IPS DF 4.7 (cell line): ENCODE data around the gene ACVR1B.

Experiments
- DNase-seq: peaks from one replicate; pipeline ENCODE4 v3.0.0-alpha.2; 2013; ENCODE audit warnings: low spot score; ENCODE audit errors: extremely low read depth

The ACVR1B gene

DNA sequence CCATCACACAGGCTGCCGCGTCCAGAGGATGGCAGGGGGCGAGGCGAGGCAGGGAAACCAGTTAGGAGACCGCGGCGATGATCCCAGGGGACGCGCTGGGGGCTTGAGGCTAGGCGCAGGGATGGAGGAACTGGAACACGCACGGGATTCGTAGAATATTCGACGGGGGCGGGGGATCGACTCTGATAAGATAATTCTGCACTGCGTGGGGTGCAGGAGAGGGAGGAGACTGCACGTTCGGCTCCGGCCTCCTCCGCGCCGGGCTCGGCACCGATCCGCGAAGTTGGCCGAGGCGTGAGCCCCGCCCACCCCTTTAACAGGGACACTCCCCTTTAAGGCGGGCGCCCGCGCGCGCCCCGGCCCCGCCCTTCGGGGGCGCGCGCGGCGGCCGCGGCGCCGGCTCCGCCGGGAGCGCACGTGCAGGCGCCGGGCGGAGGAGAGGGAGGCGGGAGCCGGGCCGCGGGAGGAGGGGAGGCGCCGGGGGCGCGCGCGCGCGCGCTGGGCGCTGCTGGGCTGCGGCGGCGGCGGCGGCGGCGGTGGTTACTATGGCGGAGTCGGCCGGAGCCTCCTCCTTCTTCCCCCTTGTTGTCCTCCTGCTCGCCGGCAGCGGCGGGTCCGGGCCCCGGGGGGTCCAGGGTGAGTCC is at the start of gene ACVR1B:
Gene ACVR1B (plus strand): TSS at position 501 of the 644 bp plus-strand sequence. CDS start 45 bp downstream, at position 546.
- DNase-seq: no peak

DNA sequence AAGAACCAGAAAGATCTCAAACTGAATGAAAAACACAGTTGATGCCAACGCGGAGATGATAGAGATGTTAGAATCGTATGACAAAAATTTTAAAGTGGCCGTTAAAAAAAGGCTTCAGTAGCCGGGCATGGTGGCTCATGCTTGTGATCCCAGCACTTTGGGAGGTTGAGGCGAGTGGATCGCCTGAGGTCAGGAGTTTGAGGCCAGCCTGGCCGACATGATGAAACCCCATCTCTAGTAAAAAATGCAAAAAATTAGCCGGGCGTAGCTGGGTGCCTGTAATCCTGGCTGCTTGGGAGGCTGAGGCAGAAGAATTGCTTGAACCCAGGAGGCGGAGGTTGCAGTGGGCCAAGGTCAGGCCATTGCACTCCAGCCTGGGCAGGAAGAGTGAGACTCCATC is 49.6 kb upstream of the ACVR1B start:
- no peak for DNase-seq

DNA sequence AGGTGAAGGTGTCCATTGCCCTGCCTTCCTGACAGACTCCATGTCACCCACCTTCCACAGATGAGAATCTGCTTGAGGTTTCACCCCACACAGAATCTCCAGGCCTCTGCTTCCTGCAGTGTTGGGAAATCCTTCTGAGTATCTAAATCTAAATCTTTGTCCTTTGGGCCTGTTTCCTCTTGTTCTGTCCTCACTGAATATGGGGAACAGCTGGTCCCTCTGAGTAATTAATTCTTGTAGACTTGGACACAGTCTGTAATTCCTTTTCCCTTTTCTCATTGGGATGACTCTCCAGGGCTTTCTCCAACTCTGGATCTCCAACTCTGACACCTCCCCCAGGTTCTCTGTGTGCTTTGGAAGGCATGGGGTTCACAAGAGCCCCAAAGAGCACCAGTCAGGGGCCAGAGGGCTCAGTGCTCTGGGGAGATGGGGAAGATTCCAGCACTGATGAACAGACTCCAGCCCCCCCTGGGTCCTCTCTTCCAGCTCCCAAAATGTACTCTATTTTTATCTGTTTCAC is 46.5 kb upstream of the ACVR1B start:
- no peak for DNase-seq

DNA sequence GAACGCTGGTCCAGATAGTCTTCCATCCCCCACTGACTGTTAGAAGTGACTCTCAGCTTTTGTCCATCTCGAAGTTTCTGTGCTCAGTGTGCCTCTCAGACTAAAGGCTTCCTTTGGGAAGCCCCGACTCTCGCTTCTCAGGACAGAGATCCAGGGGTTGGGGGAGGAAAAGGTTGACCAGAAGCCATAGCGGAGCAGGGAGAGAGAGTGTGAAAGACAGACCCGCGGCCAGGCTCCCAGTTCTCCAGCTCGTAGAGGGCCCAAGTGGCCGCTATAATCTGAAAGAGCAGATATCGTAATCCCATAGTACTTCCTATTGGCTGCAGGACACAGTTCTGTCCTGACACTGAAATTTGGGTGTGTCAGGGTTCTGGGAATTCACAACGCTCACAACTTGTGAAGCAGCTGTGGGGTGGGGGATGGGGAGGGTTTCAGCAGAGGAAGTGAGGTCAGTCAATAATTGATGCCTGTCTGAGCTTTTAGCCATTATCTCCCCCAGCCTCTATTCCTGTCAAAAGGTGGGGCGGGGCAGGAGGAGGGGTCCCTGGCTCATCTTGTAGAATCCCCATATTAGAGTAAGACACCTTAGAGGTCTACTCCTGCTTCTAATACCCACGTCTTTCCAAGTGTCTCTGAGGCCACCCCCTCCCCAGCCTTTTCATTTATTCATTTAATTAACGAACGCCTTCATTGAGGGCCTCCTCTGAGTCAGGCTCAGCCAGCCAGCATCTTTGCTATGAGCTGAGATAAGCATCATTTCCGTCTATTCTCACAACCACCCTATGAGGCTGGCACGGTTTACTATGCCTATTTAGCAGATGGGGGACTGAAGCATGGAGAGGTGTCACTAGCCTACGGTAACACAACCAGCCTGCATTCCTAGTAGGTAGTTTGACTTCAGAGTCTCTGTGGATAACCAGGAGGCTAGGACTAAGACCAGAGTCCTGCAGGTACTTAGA is 45.7 kb upstream of the ACVR1B start:
- no peak for DNase-seq

DNA sequence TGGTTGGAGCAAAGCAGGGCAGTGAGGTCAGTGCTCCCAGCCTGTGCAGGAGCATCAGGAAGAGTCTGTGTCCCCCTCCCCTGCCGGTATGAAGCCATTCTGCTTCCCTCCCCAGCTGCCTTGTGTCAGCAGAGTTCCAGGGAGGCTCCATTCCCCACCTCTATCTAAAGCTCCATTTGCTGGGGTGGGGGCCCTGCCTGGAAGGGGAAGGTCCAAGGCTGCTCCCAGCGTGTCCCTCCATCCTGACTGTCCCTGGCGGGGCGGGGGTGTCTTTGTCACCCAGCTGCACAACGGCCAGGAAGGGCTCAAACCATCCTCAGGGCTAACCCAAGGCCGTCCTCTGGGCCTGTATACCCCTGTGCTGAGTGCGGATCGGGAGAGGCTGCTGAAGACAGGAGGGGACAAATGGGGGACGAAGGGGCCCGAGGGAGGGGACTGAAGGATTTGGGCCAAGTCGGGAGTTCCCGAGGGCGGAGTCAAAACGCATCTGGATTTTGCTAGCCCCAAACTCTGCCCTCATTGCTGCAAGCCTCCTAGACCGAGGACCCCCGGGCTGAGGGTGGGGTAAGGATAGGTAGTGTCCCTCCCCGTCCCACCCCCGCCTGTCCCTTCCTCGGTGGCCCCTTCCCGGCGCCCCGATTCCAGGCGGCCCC is 44.9 kb upstream of the ACVR1B start:
- DNase-seq: no peak

DNA sequence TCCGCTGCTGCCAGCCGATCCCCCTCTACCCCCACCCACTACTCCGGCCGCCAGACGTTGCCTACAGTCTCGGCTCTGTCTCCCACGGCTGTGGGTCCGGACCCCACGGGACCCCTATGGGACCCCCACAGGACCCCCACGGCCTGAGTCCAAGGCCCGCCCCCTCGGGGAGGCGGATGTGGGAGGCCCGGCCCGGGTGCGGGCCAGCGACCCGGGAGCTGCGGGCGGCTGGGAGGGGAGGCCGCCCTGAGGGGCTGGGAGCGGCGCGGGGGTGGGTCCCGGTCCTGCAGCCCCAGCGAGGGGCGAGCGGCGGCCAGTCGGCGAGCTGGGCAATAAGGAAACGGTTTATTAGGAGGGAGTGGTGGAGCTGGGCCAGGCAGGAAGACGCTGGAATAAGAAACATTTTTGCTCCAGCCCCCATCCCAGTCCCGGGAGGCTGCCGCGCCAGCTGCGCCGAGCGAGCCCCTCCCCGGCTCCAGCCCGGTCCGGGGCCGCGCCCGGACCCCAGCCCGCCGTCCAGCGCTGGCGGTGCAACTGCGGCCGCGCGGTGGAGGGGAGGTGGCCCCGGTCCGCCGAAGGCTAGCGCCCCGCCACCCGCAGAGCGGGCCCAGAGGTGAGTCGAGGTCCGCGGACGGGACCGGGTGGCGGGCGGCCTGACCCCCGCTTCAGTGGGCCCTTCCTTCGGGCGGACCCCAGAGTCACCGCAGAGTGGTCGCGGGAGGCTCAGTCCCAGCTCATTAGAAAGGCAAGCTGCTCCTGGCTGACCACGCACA is 44.2 kb upstream of the ACVR1B start, which contains the start of gene ACVRL1:
Gene ACVRL1 (plus strand): TSS at position 422 of the 773 bp plus-strand sequence. CDS start 4,971 bp downstream, outside the sequence.
- DNase-seq: no peak

DNA sequence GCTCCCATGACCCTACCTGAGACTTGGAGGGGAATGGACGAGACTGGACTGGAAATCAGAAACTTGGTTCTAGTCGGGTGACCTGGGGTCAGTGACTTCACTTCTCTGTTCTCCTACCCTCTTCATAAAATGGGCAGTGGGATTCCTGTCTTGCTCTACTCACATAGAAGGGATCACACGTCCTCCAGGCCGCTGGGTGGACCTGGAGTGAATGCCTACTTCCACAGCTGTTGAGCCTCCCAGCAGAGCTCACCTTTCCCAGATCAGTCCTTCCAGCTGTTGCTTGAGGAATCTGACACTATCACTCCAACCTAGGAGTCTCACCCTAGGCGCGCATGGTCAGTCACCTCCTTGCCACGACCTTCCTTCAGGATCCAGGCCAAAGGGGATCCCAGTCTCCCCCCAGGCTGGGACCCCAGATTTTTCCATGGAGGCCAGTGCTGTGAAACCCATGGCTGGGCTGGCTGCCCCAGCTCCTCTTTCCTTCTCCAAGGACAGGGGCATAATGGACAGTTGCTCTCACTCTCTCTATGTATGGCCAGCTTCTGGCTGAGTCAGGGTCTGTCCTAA is 43.6 kb upstream of the ACVR1B start:
- no peak for DNase-seq

DNA sequence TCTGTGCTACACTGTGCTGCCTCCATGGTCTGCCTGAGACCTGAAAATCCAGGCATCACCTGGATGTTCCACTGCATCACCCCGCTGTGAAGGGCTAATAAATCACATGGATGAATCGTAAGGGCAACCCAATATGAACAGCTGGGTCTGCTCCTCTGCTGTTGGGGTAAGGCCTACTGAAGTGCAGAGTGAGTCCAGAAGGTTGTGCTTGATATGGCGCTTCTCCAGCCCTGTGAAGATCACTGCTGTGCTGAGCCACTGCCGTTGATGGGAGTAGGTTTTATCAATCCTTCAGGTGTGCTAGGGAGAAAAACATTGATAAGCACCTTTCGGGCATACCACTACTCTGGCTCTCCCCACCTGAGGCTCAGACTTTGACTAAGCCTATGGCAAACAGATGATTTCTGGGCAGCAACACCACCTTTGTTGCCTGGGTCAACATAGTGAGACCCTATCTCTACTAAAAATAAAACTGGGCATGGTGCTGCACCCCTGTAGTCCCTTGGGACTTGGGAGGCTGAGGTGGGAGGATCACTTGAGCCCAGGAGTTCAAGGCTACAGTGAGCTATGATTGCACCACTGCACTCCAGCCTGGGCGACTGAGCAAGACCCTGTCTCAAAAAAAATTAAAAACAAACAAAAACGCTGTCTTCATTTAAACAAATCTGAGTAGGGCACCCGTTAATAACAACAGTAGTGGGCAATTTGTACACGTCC is 42.5 kb upstream of the ACVR1B start:
- no peak for DNase-seq

DNA sequence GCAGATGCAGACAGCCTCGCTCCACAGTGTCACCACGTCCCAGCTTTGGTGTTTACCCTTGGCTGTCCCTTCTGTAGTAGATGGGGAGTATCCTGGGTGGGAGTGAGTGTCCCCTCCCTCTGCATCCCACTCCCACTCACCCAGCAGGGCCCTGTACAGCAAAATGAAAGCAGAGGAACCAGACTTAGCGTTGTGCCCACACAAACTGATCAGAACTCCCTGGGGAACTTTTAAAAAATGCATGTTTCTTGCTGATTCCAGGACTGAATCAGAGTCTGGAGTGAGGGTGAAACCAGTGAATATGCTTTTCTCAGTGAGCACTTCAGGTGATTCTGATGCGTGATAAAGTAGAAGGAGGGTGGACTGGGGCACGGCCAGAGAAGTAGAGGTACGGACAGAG is 41.3 kb upstream of the ACVR1B start:
- no peak for DNase-seq

DNA sequence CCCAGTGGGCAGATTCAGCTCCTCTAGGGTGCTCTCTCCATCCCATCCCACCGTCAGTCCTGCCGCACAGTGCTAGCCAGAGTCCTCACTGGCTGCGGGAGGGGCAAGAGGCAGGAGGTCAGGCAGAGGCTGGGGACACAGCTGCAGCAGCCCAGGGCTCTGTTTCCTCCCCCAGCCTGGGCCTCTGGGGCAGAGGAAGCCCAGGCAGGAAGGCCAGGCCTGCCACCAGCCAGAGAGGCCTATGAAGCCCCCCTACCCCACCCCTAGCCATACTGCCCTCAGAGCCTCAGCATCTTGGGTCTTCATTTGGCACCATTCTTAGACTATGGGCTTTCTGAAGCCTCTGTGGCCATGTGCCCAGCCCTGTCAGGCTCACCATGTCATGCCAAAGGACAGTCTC is 40.8 kb upstream of the ACVR1B start:
- no peak for DNase-seq

DNA sequence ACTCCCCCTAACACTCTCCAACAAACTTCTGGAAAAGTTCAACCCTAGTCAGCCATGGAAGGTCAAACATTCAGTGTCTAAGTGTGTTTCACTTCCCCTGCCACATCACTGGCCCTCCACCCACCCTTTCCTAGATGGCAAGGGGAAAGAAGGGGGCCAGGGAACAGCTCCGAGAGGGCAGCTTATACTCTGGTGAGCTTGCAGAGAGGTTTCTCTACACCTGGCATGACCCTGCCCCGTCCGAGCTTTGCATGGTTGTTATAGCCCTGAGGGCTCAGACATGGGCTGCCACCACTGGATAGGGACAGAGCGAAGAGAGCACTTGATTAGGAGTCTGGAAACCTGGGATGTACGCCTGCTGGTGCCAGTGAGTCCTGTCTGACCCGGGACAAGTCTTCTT is 40.2 kb upstream of the ACVR1B start:
- DNase-seq: no peak

DNA sequence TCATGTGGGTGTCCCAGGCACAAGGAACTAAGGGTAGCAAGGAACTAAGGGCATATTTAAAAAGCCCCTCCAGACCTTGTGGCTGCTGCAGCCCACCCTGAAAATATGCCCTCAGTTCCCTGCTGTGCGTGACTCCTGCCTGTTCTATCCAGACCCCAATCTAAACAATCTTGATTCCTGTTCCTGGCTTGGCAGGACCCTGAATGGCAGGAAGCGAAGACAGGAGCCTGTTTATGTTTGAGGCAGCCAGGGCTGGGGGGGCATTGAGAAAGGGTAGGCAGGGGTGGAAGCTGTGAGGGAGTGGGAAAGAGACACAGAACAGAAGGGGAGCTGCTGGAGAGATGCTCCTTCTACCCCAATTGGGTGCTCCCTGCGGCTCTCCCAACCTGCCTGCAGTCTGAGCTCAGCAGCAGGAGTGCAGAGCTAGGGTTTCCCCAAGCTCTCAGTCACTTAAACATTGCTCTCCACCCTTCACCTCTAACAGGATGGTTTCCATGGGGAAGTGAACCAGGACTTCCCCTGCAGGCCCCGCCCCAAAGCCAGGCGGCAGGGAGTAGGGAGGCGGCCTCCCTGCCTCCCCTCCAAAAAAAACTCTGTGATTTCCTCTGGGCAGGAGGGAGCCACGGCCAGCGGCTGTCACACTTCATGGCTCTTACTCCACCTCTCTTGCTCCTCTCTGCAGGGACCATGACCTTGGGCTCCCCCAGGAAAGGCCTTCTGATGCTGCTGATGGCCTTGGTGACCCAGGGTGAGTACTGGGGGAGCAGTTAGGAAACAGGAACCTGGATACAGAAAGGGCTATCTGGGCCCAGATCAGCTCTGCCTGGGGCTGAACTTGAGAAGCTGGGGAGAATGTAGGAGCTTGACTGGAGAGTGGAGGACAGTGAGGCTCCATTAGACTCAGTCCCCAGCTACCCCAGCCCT is 39.4 kb upstream of the ACVR1B start:
- no peak for DNase-seq

DNA sequence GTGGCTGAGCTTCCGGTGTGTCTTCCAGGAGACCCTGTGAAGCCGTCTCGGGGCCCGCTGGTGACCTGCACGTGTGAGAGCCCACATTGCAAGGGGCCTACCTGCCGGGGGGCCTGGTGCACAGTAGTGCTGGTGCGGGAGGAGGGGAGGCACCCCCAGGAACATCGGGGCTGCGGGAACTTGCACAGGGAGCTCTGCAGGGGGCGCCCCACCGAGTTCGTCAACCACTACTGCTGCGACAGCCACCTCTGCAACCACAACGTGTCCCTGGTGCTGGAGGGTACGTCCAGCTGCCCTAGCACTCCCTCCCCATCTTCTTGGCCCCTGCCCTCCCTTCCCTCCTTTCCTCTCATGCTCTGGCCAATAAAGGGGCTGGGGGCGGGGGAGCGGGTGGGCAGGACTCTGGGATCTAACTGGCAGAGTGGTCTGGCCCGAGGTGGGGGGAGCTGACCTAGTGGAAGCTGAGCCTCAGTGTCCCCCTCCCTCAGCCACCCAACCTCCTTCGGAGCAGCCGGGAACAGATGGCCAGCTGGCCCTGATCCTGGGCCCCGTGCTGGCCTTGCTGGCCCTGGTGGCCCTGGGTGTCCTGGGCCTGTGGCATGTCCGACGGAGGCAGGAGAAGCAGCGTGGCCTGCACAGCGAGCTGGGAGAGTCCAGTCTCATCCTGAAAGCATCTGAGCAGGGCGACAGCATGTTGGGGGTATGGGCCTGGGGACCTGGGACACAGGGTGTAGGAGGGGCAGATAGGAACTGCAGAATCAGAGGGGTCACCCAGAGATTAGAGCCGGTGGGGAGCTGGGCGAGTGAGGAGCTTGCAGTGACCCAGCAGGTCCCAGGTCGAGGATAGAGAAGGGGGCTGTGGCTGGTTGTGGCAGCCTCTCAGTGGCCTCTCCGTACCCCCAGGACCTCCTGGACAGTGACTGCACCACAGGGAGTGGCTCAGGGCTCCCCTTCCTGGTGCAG is 38.1 kb upstream of the ACVR1B start:
- DNase-seq: no peak

DNA sequence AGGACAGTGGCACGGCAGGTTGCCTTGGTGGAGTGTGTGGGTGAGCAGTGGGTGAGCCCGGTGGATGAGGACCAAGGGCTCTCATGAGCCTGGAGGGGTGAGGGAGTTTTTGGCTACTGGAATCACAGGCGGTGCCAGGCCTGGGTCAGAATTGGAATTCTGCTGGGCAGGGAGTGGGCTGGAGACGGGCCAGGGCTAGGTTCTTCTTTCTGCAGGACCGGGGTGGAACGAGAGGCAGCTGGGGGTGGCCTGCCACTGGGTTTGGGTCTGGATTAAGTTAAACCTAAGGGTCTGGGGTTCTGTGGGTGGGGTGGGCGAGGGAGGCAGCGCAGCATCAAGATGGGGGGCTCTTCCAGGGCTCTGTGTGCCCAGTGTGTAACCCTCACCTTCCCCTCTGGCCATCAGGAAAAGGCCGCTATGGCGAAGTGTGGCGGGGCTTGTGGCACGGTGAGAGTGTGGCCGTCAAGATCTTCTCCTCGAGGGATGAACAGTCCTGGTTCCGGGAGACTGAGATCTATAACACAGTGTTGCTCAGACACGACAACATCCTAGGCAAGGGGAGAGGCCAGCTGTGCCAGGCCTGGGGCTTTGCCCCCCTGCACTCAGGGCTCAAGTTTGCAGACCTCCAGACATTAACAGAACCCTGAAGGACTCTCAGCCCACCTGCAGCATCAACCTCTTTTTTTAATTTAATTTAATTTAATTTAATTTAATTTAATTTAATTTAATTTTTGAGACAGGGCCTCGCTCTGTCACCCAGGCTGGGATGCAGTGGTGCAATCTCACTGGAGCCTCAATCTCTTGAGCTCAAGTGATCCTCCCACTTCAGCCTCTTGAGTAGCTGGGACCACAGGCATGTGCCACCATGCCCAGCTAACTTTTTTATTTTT is 37.2 kb upstream of the ACVR1B start:
- no peak for DNase-seq

DNA sequence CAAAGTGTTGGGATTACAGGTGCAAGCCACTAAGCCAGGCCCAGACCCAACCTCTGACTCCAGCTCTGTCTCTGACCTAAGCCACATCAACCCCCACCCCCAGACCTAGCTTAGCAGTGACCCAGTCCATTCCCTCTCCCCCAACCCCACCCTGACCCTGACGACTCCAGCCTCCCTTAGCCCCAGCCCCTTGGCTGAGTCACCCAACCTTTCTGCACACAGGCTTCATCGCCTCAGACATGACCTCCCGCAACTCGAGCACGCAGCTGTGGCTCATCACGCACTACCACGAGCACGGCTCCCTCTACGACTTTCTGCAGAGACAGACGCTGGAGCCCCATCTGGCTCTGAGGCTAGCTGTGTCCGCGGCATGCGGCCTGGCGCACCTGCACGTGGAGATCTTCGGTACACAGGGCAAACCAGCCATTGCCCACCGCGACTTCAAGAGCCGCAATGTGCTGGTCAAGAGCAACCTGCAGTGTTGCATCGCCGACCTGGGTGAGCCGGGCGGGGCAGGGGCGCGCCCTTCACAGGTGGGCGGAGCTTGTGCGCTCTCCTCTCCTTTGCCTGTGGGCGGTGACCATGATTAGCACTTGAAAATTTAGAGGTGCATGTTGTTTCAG is 36.4 kb upstream of the ACVR1B start:
- DNase-seq: no peak

DNA sequence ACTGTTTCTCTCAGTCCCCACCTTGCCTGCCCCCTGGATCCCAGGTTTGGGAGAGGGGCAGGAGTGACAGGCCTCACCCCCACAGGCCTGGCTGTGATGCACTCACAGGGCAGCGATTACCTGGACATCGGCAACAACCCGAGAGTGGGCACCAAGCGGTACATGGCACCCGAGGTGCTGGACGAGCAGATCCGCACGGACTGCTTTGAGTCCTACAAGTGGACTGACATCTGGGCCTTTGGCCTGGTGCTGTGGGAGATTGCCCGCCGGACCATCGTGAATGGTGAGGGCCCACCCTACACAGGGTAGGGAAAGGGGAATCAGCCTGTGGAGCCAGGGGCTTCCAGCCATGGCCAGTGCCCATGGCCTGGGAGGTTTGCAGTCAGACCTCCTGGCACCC is 35.5 kb upstream of the ACVR1B start:
- DNase-seq: no peak
